ENCODE results near the gene OR2V2. TPM values are rescaled to one million over a fixed set of nuclear protein-coding genes. Genes with fewer than 3 reads are reported as not detected.

Gene OR2V2
- total RNA-seq, 1 experiment from 2014 or later: not detected

- Histone ChIP-seq H3K27ac (ENCODE audit: low read depth, low read length, poor library complexity, severe bottlenecking) (peak overlapping the region; percentile 84), H3K4me1 (ENCODE audit: insufficient read depth, low read length, poor library complexity, severe bottlenecking) (no peaks in the 10 kb centered on the region), H3K4me3 (ENCODE audit: low read depth, low read length, poor library complexity, severe bottlenecking) (peak overlapping the region; percentile 71), H3K9me3 (ENCODE audit: low read depth, low read length, poor library complexity, severe bottlenecking) (no peaks in the 10 kb centered on the region), H3K27me3 (replicated peaks; ENCODE audit: insufficient read depth, low read depth, low read length, poor library complexity) (no peaks in the 10 kb centered on the region), H3K36me3 (ENCODE audit: insufficient read depth, low read length, poor library complexity, severe bottlenecking) (no peaks in the 10 kb centered on the region)
- no TSS peak for BruUV-seq (replicated peaks)
- TF ChIP-seq EZH2 (IDR thresholded peaks at IDR 0.05; ENCODE audit: borderline replicate concordance, low read depth, low read length, poor library complexity, severe bottlenecking): no peak
- TF ChIP-seq, protein P1, sequence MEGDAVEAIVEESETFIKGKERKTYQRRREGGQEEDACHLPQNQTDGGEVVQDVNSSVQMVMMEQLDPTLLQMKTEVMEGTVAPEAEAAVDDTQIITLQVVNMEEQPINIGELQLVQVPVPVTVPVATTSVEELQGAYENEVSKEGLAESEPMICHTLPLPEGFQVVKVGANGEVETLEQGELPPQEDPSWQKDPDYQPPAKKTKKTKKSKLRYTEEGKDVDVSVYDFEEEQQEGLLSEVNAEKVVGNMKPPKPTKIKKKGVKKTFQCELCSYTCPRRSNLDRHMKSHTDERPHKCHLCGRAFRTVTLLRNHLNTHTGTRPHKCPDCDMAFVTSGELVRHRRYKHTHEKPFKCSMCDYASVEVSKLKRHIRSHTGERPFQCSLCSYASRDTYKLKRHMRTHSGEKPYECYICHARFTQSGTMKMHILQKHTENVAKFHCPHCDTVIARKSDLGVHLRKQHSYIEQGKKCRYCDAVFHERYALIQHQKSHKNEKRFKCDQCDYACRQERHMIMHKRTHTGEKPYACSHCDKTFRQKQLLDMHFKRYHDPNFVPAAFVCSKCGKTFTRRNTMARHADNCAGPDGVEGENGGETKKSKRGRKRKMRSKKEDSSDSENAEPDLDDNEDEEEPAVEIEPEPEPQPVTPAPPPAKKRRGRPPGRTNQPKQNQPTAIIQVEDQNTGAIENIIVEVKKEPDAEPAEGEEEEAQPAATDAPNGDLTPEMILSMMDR (conservative IDR thresholded peaks at IDR 0.05; ENCODE audit: low read depth, low read length): no peak
- ChIA-PET CTCF (no interaction called here), POLR2A (ENCODE audit: low non-redundant PET) (no interaction called here)
- DNase-seq (ENCODE audit: low spot score): peak; percentile 94
- intact Hi-C loops (cut with micrococcal nuclease; ENCODE audit: unreplicated experiment): loop anchor here (1.0 kb wide), 1 partner anchor 27 kb away; no protein-coding TSS in a partner anchor
Observed at GRCh38 chr5:181191526-181192336, 44.3 kb downstream of the OR2V2 start.

DNA sequence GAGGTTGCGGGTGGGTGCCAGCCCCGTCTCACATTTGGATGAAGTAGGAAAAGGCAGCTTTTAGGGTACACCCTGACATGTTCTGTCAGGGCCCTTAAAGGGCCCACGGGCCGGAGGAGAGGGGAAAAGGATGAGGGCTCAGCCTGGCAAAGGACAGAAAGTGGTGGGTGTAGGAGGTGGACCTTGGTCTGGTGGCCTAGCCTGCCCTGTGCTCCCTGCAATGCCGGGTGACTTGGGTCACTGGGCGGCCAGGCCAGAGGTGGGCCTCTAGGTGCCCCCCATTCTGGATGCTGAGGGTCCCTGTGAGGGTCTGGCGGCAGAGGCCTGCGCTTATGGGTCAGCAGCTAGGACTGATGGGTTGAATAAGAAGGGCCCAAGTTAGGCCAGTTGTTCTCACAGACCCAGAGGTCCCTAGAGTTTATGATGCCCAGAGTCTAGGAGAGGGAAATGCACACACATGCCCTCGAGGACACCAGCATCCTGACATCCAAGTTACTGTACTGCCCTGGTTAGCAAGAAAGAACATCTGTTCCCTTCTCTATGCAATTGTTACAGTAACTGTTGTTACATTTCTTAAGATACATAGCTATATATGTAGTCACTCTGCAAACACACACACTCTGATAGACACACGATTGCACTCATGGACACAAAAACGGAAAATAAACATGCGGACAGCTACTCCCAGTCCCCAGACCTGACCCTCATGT, 45.1 kb downstream of the OR2V2 start:
- BruUV-seq (replicated peaks): no TSS peak
- H3K27ac ChIP-seq (ENCODE audit: low read depth, low read length, poor library complexity, severe bottlenecking): peak overlapping the region; percentile 84
- POLR2A ChIA-PET (ENCODE audit: low non-redundant PET): no interaction called here

DNA sequence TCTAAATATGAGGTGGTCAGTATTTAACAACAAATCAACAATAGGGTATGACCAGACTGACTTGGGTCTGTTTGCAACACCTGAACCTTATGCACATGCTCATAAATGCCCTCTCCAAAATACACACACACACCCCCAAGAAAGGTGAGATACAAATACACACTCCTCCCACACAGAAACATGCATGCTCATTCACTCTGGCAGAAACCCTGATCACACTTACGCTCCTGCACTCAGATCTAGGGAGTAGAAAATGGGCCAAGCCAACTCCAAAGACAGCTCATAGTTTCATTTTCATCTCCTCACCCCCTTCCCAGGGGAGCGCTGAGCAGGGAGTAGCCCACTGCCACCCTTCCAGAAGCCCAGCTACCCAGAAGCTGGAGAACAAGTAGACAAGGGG, 46.3 kb downstream of the OR2V2 start:
- Histone ChIP-seq H3K4me3 (ENCODE audit: low read depth, low read length, poor library complexity, severe bottlenecking) (no peak overlapping the region), H3K9me3 (ENCODE audit: low read depth, low read length, poor library complexity, severe bottlenecking) (no peaks in the 10 kb centered on the region), H3K36me3 (ENCODE audit: insufficient read depth, low read length, poor library complexity, severe bottlenecking) (no peaks in the 10 kb centered on the region), H3K4me1 (ENCODE audit: insufficient read depth, low read length, poor library complexity, severe bottlenecking) (no peaks in the 10 kb centered on the region), H3K27ac (ENCODE audit: low read depth, low read length, poor library complexity, severe bottlenecking) (no peak overlapping the region), H3K27me3 (replicated peaks; ENCODE audit: insufficient read depth, low read depth, low read length, poor library complexity) (no peaks in the 10 kb centered on the region)
- DNase-seq (ENCODE audit: low spot score): no peak
- CTCF ChIA-PET: no interaction called here
- intact Hi-C loops (cut with micrococcal nuclease; ENCODE audit: unreplicated experiment): no loop called here
- POLR2A ChIA-PET (ENCODE audit: low non-redundant PET): no interaction called here
- BruUV-seq (replicated peaks): no TSS peak
- no peak for TF ChIP-seq EZH2 (IDR thresholded peaks at IDR 0.05; ENCODE audit: borderline replicate concordance, low read depth, low read length, poor library complexity, severe bottlenecking)
- TF ChIP-seq, protein P1 (conservative IDR thresholded peaks at IDR 0.05; ENCODE audit: low read depth, low read length): no peak

More for the DNA sequence above, 45.1 kb downstream of the OR2V2 start:
- CTCF ChIA-PET: interaction anchor here (0.6 kb wide), 1 partner anchor 8 kb away, joined by 3 read pairs; no protein-coding TSS in a partner anchor
- DNase-seq (ENCODE audit: low spot score): no peak
- no peaks in the 10 kb centered on the region for H3K27me3 ChIP-seq (replicated peaks; ENCODE audit: insufficient read depth, low read depth, low read length, poor library complexity)
- TF ChIP-seq, protein P1 (conservative IDR thresholded peaks at IDR 0.05; ENCODE audit: low read depth, low read length): no peak
- no peak for TF ChIP-seq EZH2 (IDR thresholded peaks at IDR 0.05; ENCODE audit: borderline replicate concordance, low read depth, low read length, poor library complexity, severe bottlenecking)
- no peaks in the 10 kb centered on the region for H3K9me3 ChIP-seq (ENCODE audit: low read depth, low read length, poor library complexity, severe bottlenecking)
- H3K4me1 ChIP-seq (ENCODE audit: insufficient read depth, low read length, poor library complexity, severe bottlenecking): no peaks in the 10 kb centered on the region
- no peaks in the 10 kb centered on the region for H3K36me3 ChIP-seq (ENCODE audit: insufficient read depth, low read length, poor library complexity, severe bottlenecking)
- intact Hi-C loops (cut with micrococcal nuclease; ENCODE audit: unreplicated experiment): no loop called here
- H3K4me3 ChIP-seq (ENCODE audit: low read depth, low read length, poor library complexity, severe bottlenecking): peak overlapping the region; percentile 71
